GM18498 (cell line): ENCODE data around the gene ST3GAL4.
A peak's percentile ranks its signal among the peaks of the same experiment; 100 is the strongest.

Source experiments
- ATAC-seq: cut with Tn5 transposase; IDR thresholded peaks from one replicate; pipeline ENCODE4 v1.9.1; 2021; ENCODE audit warnings: mild to moderate bottlenecking, moderate library complexity; ENCODE audit not compliant: unreplicated experiment

ST3GAL4 gene

DNA sequence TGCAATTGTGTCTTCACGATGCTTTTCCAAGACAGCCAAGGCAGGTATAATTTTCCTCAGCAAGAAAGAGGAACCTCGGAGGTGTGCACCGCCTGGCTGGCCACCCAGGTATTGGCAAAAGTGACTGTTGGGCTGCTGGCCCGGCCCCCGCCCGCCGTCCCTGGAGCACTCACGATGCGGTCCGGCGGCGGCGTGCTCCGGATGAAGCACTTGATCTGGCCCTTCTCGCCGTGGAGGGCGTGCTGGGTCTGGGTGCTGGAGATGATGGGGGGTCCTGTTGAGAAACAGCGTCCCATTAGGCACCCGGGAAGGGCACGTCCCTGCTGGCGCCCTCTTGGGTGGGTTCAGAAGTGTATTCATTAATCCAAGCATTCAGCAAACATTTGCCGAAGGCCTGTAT is 84.8 kb downstream of the ST3GAL4 start:
- ATAC-seq = no peak

DNA sequence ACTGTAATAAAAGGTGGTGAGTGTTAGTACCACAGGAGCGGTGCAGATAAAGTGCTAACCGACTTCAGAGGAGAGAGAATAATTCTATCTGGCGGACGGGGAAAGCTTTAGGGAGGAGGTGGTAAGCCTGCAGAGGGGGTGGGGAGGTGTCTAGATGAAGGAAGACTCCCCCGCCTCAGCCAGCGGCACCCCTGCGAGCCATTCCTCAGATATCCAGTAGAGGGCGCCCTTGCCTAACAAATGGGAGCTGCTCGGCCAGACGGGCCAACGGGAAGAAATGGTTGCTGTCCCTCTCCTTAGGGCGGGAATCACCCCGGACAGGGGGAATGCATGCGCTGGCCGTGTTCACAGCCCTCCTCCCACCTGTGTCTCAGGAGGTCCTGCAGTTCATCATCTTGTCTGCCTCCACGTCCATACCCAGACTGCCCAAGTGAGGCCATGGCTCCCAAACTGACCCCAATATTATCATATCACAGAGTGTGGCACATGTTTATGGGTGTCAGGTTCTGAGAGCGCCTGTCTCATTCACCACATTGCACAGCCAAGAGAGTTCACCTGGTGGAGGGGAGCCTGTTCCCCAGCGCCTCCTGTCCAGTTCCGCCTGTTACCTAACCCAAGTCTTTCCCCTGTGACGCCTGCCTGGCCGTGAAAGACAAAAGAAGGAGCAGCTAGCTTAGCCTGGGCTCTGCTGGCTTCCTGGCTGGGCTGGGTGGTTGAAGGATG is 85.5 kb downstream of the ST3GAL4 start:
- peak; percentile 72 for ATAC-seq

DNA sequence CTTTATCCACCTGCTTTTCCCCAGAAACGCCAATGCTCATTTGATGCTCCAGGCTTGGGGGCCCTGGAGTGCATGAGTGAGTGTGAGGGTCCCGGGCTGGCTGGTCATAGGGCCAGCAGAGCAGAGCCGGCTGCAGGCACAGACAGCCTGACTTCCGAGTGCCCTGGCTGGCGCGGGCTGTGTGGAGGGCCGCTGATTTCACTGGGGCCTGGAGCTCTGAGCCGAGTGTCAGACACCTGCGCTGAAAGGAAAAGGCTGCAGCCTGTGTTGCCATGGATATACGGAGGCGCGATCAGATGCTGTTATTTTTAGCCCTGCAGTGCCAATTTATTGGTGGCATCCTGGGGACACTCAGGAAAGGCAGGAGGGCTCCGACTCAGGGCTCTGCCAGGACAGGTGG is 87.6 kb downstream of the ST3GAL4 start:
- ATAC-seq = no peak

DNA sequence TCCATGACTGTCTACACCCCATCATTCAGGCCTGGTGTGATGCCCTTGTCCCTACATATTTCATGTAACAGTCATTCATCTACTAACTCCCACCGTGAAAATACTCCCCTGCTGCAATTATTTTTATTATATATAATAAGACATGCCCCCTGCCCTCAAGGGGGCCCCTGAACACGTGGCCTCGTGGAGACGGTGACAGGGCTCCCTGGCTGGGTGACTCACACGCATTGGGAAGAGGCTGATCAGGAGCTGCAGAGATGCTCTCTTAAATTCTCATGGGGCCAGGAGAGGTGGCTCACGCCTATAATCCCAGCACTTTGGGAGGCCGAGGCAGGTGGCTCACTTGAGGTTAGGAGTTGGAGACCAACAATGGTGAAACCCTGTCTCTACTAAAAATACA is 88.6 kb downstream of the ST3GAL4 start:
- ATAC-seq = no peak

DNA sequence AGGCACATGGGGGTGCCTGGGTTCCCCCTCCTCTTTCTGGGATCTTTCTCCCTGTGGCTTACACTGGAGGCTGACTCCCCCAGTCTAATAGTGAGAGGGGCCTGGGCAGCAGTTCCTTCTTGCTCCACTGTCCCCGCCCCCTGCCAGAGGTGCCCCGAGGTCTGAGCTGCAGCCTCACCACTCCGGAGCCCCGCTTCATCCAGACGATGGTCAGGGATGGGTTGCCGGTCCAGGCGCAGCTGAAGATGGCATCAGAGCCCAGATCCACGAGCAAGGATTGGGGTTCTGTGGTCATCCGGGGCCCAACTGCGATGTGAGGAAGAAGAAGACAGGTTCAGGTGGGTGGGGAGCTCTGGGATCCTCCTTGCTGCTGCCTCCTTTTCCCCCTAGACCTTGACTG is 91.1 kb downstream of the ST3GAL4 start:
- ATAC-seq = no peak

DNA sequence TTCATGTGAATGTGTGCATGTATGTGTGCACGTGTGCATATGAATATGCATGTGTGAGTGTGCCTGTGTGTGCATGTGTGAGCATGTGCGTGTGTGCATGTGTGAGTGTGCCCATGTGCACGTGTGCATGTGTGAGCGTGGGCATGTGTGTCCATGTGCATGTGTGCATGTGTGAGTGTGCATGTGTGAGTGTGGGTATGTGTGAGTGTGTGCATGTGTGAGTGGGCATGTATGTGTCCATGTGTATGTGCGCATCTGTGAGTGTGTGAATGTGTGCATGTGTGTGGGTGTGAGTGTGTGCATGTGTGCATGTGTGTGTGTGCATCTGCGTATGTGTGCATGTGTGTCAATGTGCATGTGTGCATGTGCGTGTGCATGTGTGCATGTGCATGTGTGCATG is 94.7 kb downstream of the ST3GAL4 start:
- no peak for ATAC-seq

DNA sequence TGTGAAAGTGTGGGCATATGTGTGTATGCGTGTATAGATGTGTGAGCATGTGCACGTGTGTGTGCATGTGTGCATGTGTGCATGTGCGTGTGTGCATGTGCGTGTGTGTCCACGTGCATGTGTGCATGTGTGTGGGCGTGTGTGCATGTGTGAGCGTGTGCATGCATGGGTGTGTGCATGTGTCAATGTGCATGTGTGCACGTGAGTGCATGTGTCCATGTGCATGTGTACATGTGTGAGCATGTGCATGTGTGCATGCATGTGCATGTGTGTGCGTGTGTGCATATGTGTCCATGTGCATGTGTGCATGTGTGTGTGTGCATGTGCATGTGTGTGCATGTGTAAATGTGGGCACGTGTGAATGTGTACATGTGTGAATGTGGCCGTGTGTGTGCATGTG is 95.3 kb downstream of the ST3GAL4 start:
- ATAC-seq = no peak

DNA sequence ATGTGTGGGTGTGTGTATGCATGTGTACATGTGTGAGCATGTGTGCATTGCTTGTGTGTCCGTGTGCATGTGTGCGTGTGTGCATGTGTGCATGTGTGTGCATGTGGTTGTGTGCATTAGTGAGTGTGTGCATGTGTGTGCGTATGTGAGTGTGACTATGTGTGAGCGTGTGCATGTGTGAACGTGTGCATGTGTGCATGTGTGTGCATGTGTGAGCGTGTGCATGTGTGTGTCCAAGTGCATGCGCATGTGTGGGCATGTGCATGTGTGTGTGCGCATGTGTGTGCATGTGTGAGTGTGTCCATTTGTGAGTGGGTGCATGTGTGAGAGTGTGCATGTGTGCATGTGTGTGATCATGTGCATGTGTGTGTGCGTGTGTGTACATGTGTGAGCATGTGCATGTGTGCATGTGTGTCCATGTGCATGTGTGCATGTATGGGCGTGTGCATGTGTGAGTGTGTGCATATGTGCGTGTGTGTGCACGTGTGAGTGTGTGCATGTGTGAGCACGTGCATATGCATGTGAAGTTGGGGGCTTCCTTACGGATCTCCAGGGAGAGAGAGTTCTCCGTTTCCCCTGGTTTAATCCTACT is 95.8 kb downstream of the ST3GAL4 start:
- no peak for ATAC-seq

DNA sequence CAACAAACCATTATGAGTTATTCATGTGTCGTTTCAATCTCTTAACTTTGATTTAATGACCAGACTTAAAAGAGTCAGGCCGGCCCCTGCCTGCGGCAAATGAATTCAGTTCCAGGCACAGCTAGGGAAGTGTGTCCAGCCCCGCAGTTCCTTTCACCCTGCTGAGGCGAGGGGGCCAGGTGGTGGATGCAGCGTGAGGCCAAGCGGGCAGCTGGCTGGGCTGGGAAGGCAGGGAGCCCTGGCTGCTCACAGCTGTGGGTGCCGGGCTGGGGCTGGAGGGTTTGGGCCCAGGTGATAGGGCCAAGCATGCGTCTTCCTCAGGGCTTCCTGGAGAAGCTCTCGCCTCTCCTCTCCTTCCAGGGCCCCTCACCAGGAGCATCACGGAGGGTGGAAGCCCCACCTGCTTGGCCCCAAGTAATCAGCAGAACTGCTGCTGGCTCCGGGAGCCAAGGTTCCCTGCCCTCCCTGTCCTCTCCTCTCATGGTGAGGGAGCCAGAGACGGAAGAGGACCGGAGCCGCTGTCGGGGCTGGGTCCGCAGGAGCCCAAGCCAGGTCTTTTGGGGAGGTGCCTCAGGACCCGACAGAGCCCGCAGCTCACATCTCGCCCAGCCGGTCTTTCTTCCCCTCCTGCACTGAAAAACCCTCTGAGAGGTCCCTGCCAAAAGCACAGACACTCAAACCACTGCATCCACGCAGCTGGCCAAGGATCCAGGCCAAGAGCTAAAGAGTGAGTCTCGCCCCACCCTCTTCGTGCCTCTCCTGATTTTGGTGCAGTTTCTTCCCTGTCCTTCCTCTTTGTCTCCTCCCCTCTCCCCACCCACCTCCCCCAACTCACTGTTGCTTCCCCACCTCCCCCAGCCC is 97.0 kb downstream of the ST3GAL4 start:
- ATAC-seq = no peak

DNA sequence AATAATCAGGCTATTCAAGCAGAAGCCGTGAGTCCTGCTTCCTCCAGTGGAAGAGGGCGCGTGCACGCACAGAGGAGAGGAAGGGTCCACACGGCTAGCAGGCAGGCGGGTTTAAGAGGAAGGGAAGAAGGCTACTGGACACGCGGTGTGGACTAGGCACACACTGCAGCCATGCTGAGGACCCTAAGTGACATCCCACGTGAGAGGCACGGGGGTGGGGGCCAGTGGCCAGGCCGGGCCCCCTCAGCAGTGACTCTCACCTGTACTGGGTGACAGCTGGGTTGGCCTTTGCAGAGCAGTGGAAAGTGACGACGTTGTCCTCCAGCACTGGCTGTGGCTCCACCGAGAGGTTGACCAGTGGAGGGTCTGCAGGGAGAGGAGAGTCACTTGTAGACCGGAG is 100.6 kb downstream of the ST3GAL4 start:
- ATAC-seq = no peak

DNA sequence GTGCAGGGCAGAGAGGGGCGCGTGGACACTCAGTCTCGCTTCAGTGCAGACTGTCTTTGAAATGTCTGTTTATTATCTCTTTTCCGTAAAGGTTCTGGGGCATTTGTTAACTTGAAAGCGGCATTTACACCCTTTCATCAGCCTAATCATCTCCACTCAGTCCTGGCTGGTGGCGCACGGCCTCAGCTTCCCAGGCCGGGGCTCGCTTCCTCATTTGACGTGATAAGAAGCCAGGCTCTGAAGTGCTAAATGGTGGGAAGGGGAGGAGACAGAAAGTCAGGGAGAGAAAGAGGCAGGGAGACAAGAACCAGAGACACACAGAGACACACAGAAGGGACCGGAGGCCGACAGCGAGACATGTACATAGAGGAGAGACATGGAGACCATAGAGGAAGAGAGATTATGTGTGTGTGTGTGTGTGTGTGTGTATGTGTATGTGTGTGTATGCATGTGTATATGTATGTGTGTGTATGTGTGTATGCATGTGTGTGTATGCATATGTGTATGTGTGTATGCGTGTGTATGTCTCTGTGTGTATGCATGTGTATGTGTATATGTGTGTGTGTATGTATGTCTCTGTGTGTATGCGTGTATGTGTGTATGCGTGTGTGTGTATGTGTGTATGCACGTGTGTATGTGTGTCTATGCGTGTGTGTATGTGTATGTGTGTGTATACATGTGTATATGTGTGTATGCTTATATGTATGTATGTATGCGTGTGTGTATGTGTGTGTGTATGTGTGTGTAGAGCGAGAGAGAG is 101.5 kb downstream of the ST3GAL4 start:
- ATAC-seq = no peak

DNA sequence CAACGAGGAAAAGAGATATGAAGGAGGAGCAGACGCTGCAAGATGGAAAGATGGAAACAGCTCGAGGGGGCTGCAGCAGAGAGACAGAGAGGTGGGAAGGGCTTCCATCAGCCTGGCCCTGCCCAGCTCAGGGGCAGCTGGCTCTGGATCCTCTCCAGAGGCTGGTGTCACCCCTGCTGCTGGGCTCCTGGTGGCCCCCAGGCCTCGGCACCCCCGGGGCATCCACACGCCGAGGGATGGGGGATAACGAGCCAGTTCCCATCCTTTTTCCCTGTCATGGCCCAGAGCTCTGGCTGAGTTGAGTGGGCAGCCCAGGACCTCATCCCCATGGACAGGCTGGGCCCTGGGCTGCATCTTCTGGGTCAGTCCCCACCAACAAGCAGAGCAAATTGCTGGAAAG is 102.3 kb downstream of the ST3GAL4 start:
- ATAC-seq = no peak

DNA sequence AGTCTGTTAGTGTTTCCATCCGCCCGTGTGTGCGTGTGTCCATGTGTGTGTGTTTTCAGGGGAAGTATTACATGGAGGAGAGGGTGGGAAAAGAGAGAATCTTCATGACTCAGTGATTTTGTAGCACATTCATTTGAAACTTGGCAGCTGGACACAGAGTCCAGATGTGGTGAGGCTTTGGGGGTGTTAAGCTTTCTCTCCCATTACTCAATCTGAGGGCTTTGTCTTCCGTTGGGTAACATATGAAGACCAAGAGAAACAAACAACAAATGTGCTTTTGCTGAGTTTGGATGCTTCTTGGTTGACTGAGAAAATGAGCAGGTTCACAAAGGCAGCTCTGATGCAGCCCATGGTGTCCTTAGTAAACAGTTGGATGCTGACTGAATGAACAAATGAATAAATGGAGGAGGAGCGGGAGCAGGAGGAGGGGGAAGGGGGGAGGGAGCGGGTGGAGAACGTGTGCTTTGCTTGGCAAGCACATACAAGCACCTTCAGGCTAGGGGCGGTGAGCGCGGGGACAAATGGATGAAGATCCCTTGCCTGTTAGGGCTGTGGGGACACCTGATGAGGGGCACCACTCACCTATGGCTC is 104.3 kb downstream of the ST3GAL4 start:
- no peak for ATAC-seq

DNA sequence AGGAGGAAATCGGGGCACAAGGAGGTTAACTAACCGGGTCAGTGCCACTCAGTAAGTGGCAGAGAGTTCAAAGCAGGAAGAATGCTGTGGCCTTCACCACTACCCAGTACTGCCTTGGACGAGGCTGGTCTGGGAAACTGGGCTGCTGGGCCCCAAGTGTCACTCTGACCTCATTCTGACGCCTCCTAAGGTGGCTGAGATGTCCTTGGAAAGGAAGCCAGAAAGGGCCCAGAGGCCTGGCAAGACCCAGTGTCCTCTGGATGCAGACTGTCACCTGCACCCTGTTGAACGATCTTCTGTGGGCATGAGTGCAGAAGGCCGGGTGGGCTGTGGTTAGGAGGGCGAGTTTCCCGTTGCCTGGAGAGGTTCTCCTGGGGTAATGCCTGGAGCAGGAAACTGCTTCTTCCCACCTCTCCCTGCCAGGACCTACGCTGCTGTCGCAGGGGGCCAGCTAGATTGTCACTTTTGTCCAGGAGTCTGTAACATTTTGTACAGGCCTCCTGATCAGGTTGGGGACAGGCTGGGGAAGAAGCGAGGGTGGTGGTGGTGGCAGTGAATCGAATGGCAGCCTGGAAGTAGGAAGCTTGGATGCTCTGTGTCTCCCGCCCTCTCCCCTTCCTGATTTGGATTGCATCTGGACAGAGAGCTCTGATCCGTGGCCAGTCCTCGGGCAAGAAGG is 105.1 kb downstream of the ST3GAL4 start:
- no peak for ATAC-seq

DNA sequence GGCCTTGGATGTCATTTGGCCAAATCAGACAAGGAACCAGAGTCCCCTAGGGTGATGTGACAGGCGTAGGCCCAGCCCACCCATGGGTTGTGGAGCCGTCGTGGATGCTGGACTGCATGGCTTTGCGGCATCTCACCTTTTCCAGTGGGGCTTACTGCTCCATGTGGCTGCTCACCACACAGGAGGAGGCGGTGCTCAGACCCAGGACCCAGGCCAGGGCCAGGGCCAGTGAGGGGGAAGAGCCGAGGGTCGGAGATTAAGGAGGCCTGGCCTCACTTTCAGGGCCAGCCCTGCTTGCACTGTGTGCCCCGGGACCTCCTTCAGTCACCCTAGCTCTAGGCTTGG is 105.6 kb downstream of the ST3GAL4 start:
- ATAC-seq = no peak

DNA sequence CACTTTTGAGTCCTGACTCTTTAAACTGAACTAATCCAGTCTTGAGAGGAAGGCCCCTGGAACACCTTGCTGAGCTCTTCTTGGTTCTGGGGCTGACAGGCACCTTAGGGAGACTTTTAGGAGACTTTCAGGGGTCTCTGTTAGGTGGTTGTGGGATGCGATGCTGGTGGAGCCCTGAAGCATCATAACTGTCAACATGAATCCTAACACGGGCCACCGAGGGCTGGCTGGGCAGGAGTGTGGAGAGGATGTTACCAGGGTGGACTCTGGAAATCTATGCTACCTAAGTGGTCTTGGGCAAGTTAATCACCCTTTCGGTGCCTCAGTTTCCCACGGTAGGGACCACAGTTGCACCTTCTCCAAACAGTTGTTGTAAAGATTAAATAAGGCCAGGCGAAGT is 106.5 kb downstream of the ST3GAL4 start:
- no peak for ATAC-seq

DNA sequence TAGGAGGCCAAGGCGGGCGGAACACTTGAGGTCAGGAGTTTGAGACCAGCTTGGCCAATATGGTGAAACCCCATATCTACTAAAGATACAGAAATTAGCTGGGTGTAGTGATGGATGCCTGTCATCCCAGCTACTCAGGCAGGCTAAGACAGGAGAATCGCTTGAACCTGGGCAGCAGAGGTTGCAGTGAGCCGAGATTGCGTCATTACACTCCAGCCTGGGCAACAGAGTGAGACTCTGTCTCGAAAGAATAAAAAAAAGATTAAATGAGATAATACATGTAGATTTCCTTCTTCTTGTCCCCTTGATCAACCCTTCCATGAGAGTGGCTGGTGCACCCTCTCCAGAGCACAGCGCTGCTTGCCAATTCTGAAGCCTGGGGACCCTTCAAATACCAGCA is 106.9 kb downstream of the ST3GAL4 start:
- ATAC-seq = no peak
